Skeletal muscle cell (primary cell): ENCODE data around the gene SKP1.
A peak's percentile ranks its signal among the peaks of the same experiment; 100 is the strongest.
"Not testable (repeated sequence)": the region's sequence is repeated elsewhere in the genome, so short reads cannot be mapped to it uniquely, and the experiment has no call there.

ENCODE experiments used
- DNase-seq: peaks from one replicate; pipeline ENCODE4 v3.0.0-alpha.2; 2010; ENCODE audit warnings: low read depth
- H3K4me3 ChIP-seq: 2 replicates; pipeline ENCODE4 v1.5.1; 2011; ENCODE audit warnings: low read depth, mild to moderate bottlenecking, control low read depth, low read length, moderate library complexity

Gene SKP1

GRCh38 chr5:134183481-134183880, 6.7 kb upstream of the SKP1 start:
- DNase-seq, result no peak
- no peak overlapping the region for H3K4me3 ChIP-seq

GRCh38 chr5:134178096-134178419, 1.3 kb upstream of the SKP1 start:
- no peak for DNase-seq
- no peak overlapping the region for H3K4me3 ChIP-seq

- peak overlapping the region; percentile 80 for H3K4me3 ChIP-seq
- no peak for DNase-seq
Measured at GRCh38 chr5:134177369-134178095, 782 bp upstream of the SKP1 start.

DNA sequence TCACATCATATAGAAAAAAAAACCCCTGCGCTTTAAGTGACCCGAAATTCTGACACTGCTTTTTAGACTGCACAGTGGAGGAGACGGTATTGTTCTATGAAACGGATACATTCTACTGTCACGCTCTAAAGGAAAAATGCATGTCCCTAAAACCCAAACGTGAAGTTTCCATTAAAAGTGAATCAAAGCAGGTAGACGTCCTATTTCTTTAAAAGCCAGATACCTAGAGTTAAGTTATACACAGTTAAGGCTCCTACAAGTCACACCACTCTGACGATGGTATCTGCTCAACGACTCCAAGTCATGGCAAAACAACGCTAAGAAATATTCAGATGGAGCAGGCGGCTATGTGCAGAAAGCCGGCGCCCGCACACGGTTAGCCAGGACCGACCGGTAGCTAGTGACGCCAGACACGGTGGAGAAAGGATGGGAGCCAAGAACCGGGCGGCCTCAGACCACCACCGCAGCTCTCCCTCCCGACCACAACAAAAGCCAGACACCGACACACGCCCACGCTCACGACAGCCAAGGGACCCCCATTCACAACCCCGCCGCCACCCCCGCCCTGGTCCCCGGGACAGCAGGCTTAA, 734 bp downstream of the SKP1 start:
- DNase-seq, result no peak

GRCh38 chr5:134174841-134175839, 1.6 kb downstream of the SKP1 start:
- H3K4me3 ChIP-seq, result peak overlapping the region; percentile 80

More for the DNA sequence above, 734 bp downstream of the SKP1 start:
- H3K4me3 ChIP-seq, result peak overlapping the region; percentile 80

DNA sequence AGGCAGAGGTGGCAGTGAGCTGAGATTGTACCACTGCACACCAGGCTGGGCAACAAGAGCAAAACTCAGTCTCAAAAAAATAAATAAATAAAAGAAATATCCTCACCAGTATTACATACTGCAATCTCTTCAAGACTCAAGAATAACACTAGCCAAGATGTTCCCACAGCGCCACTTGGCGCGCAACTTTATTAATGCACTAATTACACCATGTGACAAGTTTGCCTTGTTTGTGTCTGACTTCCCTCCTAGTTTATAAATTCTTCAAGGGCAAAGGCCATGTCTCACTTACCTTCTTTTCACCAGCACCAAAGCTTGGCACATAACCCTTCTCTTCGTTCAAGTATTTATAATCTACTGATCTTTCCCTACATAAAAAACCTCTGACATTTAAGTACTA, 4.8 kb downstream of the SKP1 start:
- no peak overlapping the region for H3K4me3 ChIP-seq
- no peak for DNase-seq

More at GRCh38 chr5:134174841-134175839, 1.6 kb downstream of the SKP1 start:
- DNase-seq, result no peak

GRCh38 chr5:134162592-134162991, 14.2 kb downstream of the SKP1 start:
- H3K4me3 ChIP-seq, result no peak overlapping the region
- no peak for DNase-seq

DNA sequence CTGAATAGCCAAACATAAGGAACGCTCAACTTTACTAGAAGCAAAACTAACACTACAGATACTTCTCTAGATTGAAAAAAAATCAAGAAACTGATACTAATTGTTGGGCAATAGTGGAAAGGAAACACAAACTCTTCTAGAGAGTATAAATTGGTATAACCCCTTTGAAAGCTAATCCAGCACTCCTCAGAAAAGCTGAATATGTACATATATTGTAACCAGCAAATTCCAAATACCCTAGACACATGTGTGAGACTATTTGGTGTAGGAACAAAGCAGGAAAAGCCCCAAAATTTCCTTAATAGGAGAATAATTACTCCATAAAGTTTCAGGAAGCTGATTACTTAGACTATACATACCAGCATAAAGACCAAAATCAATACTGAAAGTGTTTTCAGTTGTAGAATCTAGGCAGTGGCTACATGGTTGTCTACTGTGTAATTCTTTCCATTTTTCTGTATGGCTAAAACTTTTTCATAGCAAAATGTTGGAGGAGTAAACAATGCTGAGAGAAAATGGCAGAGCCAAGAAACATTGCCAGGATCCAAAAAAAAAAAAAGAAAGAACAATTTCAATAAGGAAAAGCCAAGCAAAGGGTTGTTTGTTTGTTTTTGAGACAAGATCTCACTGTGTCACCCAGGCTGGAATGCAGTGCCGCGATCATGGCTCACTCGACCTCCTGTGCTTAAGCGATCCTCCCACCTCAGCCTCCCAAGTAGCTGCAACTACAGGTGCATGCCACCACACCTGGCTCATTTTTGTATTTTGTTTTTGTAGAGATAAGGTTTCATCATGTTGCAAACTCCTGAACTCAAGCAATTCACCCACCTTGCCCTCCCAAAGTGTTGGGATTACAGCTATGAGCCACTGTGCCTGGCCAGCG, 15.0 kb downstream of the SKP1 start:
- DNase-seq, result no peak
- no peak overlapping the region for H3K4me3 ChIP-seq

DNA sequence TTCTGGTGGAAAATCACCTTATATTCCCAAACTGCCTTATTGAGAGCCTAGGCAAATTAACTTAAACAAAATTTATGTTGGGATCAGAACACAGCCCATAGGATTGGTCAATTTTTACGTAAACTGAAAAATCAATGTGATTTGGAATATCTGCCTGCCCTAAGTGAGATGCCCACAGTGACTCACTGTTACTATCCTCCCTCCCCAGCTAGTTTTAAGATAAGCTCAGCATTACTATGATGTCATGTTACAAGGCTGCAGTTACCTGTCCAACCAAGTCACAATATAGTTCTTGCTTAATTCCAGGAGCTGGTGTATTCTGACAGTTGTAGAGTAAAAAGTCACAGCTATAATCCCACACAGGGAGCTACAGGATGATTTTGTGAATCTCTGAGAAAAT, 23.1 kb downstream of the SKP1 start:
- DNase-seq, result no peak

DNA sequence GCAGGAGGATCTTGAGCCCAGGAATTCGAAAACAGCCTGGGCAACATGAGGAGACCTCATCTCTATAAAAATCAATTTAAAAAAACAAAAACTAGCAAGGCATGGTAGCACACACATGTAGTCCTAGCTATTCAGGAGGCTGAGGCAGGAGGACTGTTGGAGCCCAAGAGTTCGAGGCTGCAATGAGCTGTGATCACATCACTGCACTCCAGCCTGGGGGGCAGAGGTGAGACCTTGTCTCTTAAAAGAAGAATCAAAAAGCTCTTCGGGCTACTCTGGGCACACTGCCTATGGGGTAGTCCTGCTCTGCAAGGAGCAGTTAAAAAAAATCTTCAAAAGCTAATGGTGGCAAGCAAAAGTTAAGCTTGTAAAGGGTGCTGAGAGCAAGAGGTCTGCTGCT, 23.5 kb downstream of the SKP1 start:
- H3K4me3 ChIP-seq, result no peak overlapping the region
- no peak for DNase-seq

More for the DNA sequence above, 23.1 kb downstream of the SKP1 start:
- no peak overlapping the region for H3K4me3 ChIP-seq

DNA sequence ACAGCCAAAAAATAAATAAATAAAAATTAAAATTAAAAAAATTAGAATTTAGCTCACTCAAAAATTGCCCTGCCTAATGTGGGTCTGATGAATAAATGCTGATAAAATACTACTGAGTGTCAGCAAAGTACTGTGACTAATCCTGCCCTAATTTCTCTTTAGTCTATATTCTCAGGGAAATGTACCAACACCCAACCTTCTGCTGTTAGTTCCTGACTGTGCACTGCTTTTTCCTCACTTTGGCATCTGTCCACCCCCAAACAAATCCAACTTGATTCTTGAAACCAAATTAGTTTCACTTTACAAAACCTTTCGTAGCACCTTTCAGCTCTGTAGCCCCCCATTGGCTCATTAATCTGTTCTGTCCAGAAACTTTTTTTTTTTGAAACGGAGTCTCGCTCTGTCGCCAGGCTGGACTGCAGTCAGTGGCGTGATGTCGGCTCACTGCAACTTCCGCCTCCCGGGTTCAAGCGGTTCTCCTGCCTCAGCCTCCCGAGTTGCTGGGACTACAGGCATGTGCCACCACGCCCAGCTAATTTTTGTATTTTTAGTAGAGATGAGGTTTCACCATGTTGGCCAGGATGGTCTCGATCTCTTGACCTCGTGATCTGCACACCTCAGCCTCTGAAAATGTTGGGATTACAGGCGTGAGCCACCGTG, 24.4 kb downstream of the SKP1 start:
- H3K4me3 ChIP-seq, DNase-seq: not testable (repeated sequence)

- DNase-seq, result no peak
- H3K4me3 ChIP-seq, result no peak overlapping the region
Measured at GRCh38 chr5:134151723-134152122, 25.0 kb downstream of the SKP1 start.

- DNase-seq, result no peak
- no peak overlapping the region for H3K4me3 ChIP-seq
Measured at GRCh38 chr5:134149571-134150303, 27.0 kb downstream of the SKP1 start.

- no peak for DNase-seq
- no peak overlapping the region for H3K4me3 ChIP-seq
Measured at GRCh38 chr5:134148986-134149539, 27.7 kb downstream of the SKP1 start.

DNA sequence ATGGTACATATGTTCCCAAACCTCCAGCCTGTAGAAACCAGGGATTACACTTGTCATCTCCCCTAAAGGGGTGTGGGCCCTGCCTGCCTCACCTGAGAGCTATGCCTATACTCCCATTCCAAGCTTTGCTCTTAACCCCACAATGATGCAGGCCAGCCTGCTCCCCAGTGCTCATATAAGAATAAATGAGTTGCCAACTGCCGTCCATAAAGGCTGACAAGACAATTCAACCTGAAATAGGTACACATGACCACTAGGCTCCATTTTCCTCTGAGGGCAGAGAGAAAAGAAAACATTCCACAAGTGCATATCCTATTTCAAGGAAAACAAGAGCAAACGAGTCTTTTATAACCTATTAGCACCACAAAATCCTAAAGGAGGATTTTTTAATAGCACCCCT, 28.4 kb downstream of the SKP1 start:
- H3K4me3 ChIP-seq, result no peak overlapping the region
- DNase-seq, result no peak

- DNase-seq, result no peak
- H3K4me3 ChIP-seq, result no peak overlapping the region
Measured at GRCh38 chr5:134146651-134147518, 29.9 kb downstream of the SKP1 start.
